CD4-positive, alpha-beta T cell treated with Interleukin-12 subunit alpha and Interleukin-12 subunit beta, for 1 hour (primary cell): ENCODE measurements around the gene RANBP1.

Source experiments
- DNase-seq: peaks from one replicate; pipeline ENCODE4 v3.0.0-alpha.2; 2020

The RANBP1 gene

DNA sequence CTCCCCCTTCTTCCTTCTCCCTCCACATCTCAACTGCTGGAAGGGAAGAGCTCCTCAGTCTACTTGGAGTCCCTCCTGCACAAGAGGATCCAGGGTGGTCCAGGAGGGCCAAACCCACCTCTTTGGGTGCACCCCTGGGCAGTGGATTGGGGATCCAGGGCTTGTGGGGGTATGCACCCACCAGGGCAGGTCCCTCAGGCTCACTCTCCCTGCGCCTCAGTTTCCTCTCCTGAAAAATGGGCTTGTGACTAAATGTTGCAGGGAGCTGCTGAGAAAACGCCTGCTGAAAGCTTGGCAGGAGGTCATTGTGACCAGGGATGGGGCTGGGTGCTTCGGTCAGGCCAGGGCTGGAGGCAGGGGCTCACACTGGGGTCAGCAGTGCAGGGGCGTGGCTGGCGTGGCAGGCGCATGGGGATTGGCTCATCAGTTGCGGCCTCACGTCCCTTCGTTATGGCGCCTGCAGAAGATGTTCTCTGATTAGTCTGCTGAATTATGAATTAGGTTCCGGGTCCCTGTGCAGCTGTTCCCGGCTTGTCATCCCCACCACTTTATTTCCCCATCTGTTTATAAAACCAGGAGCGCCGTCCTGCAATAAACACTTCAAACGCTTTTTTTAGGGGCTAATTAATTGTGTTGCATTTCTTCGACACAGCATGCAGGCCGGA, 60.6 kb downstream of the RANBP1 start:
- no peak for DNase-seq
